Measurements from ENCODE around the gene RASA1. TPM values are rescaled to one million over a fixed set of nuclear protein-coding genes. Genes with fewer than 3 reads are reported as not detected.

RASA1 gene
- total and polyA plus RNA-seq, 9 of the 15 experiments (the other 6 are each of a cell fraction or from before 2014, with no cell fraction given), result 3.2 to 17.3 (median 9.2) TPM

DNA sequence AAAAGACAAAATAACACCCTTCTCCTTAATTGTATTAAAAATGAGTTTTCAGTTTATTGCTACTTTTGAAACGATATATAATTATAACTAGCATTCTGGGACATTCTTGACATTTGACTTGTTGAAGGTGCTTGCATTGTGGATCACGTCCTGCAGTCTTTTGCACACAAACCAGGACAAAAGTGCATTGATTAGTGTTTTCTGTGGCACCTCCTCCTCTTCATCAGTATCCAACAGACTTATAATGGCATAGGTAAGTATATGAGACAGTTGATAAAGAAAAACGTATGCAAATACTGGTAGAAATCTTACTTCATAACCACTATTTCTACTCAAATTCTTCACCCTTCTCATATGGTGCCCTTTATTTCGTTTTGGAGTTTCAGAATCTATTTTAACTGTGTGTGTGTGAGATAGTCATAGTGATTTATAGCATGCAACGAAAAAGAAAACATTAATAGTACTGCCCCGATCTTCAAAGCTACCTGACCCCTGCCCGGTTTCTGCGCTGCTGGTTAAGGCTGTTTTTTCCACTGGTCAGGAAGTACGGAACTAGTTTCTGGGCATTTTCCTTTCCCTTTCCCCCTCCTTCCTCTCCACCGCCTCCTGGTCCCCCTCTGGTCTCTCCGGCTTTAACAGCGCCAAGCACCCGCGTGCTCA is 639 bp upstream of the RASA1 start (continued):
- TF ChIP-seq, protein P1, sequence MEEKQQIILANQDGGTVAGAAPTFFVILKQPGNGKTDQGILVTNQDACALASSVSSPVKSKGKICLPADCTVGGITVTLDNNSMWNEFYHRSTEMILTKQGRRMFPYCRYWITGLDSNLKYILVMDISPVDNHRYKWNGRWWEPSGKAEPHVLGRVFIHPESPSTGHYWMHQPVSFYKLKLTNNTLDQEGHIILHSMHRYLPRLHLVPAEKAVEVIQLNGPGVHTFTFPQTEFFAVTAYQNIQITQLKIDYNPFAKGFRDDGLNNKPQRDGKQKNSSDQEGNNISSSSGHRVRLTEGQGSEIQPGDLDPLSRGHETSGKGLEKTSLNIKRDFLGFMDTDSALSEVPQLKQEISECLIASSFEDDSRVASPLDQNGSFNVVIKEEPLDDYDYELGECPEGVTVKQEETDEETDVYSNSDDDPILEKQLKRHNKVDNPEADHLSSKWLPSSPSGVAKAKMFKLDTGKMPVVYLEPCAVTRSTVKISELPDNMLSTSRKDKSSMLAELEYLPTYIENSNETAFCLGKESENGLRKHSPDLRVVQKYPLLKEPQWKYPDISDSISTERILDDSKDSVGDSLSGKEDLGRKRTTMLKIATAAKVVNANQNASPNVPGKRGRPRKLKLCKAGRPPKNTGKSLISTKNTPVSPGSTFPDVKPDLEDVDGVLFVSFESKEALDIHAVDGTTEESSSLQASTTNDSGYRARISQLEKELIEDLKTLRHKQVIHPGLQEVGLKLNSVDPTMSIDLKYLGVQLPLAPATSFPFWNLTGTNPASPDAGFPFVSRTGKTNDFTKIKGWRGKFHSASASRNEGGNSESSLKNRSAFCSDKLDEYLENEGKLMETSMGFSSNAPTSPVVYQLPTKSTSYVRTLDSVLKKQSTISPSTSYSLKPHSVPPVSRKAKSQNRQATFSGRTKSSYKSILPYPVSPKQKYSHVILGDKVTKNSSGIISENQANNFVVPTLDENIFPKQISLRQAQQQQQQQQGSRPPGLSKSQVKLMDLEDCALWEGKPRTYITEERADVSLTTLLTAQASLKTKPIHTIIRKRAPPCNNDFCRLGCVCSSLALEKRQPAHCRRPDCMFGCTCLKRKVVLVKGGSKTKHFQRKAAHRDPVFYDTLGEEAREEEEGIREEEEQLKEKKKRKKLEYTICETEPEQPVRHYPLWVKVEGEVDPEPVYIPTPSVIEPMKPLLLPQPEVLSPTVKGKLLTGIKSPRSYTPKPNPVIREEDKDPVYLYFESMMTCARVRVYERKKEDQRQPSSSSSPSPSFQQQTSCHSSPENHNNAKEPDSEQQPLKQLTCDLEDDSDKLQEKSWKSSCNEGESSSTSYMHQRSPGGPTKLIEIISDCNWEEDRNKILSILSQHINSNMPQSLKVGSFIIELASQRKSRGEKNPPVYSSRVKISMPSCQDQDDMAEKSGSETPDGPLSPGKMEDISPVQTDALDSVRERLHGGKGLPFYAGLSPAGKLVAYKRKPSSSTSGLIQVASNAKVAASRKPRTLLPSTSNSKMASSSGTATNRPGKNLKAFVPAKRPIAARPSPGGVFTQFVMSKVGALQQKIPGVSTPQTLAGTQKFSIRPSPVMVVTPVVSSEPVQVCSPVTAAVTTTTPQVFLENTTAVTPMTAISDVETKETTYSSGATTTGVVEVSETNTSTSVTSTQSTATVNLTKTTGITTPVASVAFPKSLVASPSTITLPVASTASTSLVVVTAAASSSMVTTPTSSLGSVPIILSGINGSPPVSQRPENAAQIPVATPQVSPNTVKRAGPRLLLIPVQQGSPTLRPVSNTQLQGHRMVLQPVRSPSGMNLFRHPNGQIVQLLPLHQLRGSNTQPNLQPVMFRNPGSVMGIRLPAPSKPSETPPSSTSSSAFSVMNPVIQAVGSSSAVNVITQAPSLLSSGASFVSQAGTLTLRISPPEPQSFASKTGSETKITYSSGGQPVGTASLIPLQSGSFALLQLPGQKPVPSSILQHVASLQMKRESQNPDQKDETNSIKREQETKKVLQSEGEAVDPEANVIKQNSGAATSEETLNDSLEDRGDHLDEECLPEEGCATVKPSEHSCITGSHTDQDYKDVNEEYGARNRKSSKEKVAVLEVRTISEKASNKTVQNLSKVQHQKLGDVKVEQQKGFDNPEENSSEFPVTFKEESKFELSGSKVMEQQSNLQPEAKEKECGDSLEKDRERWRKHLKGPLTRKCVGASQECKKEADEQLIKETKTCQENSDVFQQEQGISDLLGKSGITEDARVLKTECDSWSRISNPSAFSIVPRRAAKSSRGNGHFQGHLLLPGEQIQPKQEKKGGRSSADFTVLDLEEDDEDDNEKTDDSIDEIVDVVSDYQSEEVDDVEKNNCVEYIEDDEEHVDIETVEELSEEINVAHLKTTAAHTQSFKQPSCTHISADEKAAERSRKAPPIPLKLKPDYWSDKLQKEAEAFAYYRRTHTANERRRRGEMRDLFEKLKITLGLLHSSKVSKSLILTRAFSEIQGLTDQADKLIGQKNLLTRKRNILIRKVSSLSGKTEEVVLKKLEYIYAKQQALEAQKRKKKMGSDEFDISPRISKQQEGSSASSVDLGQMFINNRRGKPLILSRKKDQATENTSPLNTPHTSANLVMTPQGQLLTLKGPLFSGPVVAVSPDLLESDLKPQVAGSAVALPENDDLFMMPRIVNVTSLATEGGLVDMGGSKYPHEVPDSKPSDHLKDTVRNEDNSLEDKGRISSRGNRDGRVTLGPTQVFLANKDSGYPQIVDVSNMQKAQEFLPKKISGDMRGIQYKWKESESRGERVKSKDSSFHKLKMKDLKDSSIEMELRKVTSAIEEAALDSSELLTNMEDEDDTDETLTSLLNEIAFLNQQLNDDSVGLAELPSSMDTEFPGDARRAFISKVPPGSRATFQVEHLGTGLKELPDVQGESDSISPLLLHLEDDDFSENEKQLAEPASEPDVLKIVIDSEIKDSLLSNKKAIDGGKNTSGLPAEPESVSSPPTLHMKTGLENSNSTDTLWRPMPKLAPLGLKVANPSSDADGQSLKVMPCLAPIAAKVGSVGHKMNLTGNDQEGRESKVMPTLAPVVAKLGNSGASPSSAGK (IDR thresholded peaks at IDR 0.05), result peak; percentile 60
- TF ChIP-seq NFIC (IDR thresholded peaks at IDR 0.05) (no peak), ZFP36 (IDR thresholded peaks at IDR 0.05; ENCODE audit: low read depth, low read length, partially characterized antibody) (no peak), ARID2 (IDR thresholded peaks at IDR 0.05) (0 out of 2 replicates have a peak, but pooled peaks have one; percentile 42), ZNF584 (CRISPR knock-in tag; IDR thresholded peaks at IDR 0.05; ENCODE audit: low read depth) (no peak), ZNF316 (IDR thresholded peaks at IDR 0.05) (0 out of 2 replicates have a peak, but pooled peaks have one; percentile 25), MCM3 (IDR thresholded peaks at IDR 0.05) (no peak), NBN (IDR thresholded peaks at IDR 0.05; ENCODE audit: low read depth) (0 out of 2 replicates have a peak, but pooled peaks have one; percentile 23), FOXK2 (conservative IDR thresholded peaks at IDR 0.05 in 1 of 2, IDR thresholded peaks at IDR 0.05 in 1 of 2; ENCODE audit: low read depth in 2 of 2) (0 out of 4 replicates have a peak, but pooled peaks of 1 of the 2 experiments have one; percentile 26), POLR2AphosphoS5 (IDR thresholded peaks at IDR 0.05; ENCODE audit: control insufficient read depth, insufficient read depth, low read depth, low read length) (no peak)
- TF ChIP-seq, protein P2, sequence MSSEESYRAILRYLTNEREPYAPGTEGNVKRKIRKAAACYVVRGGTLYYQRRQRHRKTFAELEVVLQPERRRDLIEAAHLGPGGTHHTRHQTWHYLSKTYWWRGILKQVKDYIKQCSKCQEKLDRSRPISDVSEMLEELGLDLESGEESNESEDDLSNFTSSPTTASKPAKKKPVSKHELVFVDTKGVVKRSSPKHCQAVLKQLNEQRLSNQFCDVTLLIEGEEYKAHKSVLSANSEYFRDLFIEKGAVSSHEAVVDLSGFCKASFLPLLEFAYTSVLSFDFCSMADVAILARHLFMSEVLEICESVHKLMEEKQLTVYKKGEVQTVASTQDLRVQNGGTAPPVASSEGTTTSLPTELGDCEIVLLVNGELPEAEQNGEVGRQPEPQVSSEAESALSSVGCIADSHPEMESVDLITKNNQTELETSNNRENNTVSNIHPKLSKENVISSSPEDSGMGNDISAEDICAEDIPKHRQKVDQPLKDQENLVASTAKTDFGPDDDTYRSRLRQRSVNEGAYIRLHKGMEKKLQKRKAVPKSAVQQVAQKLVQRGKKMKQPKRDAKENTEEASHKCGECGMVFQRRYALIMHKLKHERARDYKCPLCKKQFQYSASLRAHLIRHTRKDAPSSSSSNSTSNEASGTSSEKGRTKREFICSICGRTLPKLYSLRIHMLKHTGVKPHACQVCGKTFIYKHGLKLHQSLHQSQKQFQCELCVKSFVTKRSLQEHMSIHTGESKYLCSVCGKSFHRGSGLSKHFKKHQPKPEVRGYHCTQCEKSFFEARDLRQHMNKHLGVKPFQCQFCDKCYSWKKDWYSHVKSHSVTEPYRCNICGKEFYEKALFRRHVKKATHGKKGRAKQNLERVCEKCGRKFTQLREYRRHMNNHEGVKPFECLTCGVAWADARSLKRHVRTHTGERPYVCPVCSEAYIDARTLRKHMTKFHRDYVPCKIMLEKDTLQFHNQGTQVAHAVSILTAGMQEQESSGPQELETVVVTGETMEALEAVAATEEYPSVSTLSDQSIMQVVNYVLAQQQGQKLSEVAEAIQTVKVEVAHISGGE (CRISPR knock-in tag; IDR thresholded peaks at IDR 0.05), result no peak

Measured in K562 (cell line).